Parathyroid adenoma (tissue), 2 donors: ENCODE measurements around the gene COL20A1.

Experiments used
- H2AFZ ChIP-seq: fragments of 300-600 bp; sonication (generic); one replicate; pipeline ENCODE4 v1.7.0; 2017; ENCODE audit warnings: antibody characterized with exemption, mild to moderate bottlenecking
- H3K27ac ChIP-seq: fragments of 300-600 bp; sonication (generic); one replicate; pipeline ENCODE4 v1.7.0; 2017
- H3K27me3 ChIP-seq: fragments of 300-600 bp; sonication (generic); one replicate; pipeline ENCODE4 v1.7.0; 2017; ENCODE audit warnings: low read length; ENCODE audit not compliant: control insufficient read depth, insufficient read depth
- H3K36me3 ChIP-seq: fragments of 300-600 bp; sonication (generic); one replicate; pipeline ENCODE4 v1.7.0; 2017; ENCODE audit warnings: low read length; ENCODE audit not compliant: control insufficient read depth, insufficient read depth
- H3K4me1 ChIP-seq: fragments of 300-600 bp; sonication (generic); one replicate; pipeline ENCODE4 v1.7.0; 2017; ENCODE audit warnings: control low read depth
- H3K4me2 ChIP-seq: fragments of 300-600 bp; sonication (generic); one replicate; pipeline ENCODE4 v1.7.0; 2017; ENCODE audit warnings: low read length
- H3K4me3 ChIP-seq: fragments of 300-600 bp; sonication (generic); one replicate; pipeline ENCODE4 v1.7.0; 2017; ENCODE audit warnings: low read depth, low read length
- H3K79me2 ChIP-seq: fragments of 300-600 bp; sonication (generic); one replicate; pipeline ENCODE4 v1.7.0; 2017; ENCODE audit warnings: control low read depth
- H3K9ac ChIP-seq: fragments of 300-600 bp; sonication (generic); one replicate; pipeline ENCODE4 v1.7.0; 2017; ENCODE audit warnings: mild to moderate bottlenecking
- H3K9me3 ChIP-seq: fragments of 300-600 bp; sonication (generic); one replicate; pipeline ENCODE4 v1.7.0; 2017; ENCODE audit warnings: low read length; ENCODE audit not compliant: control insufficient read depth
- CTCF ChIP-seq: fragments of 300-600 bp; sonication (generic); IDR thresholded peaks from one replicate; pipeline ENCODE4 v1.7.0; 2017; ENCODE audit warnings: antibody characterized with exemption, mild to moderate bottlenecking
- donor health status: primary hyperparathyroidism.

COL20A1 gene

DNA sequence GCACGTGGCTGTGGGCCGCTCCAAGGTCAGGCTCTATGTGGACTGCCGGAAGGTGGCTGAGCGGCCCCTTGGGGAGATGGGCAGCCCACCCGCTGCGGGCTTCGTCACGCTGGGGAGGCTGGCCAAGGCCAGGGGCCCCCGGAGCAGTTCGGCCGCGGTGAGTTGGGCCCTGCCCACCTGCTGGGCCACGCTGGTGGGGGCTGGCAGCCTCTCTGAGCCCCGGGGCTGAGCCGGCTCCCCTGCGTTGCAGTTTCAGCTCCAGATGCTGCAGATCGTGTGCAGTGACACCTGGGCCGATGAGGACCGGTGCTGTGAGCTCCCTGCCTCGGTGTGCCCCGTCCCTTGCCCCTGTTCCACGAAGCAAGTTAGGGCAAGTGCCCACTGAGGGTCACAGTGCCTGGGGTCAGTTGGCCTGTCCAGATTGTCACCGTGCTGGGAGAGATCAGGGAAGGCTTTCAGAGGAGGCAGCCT, 27.1 kb downstream of the COL20A1 start:
- no peaks in the 10 kb centered on the region for H3K36me3 ChIP-seq
- H3K4me2 ChIP-seq, result no peak overlapping the region
- H3K27ac ChIP-seq, result no peak overlapping the region
- H3K27me3 ChIP-seq, result no peaks in the 10 kb centered on the region
- no peak overlapping the region for H3K9ac ChIP-seq
- peaks cover 12% of the 10 kb centered on the region for H3K4me1 ChIP-seq
- no peak overlapping the region for H2AFZ ChIP-seq
- H3K79me2 ChIP-seq, result peaks cover 6% of the 10 kb centered on the region
- no peak overlapping the region for H3K4me3 ChIP-seq
- TF ChIP-seq CTCF, result no peak
- no peaks in the 10 kb centered on the region for H3K9me3 ChIP-seq

GRCh38 chr20:63320616-63321147, 27.7 kb downstream of the COL20A1 start:
- Histone ChIP-seq H3K4me2 (no peak overlapping the region), H3K36me3 (no peaks in the 10 kb centered on the region), H3K9me3 (no peaks in the 10 kb centered on the region), H3K27ac (no peak overlapping the region), H3K4me1 (peaks cover 7% of the 10 kb centered on the region), H3K4me3 (no peak overlapping the region), H3K79me2 (peaks cover 10% of the 10 kb centered on the region), H3K9ac (no peak overlapping the region), H2AFZ (no peak overlapping the region), H3K27me3 (no peaks in the 10 kb centered on the region)
- no peak for TF ChIP-seq CTCF

- no peaks in the 10 kb centered on the region for H3K9me3 ChIP-seq
- H3K36me3 ChIP-seq, result no peaks in the 10 kb centered on the region
- TF ChIP-seq CTCF, result no peak
- H3K27ac ChIP-seq, result no peak overlapping the region
- no peak overlapping the region for H3K4me3 ChIP-seq
- no peak overlapping the region for H2AFZ ChIP-seq
- H3K9ac ChIP-seq, result no peak overlapping the region
- H3K4me2 ChIP-seq, result no peak overlapping the region
- peaks cover 11% of the 10 kb centered on the region for H3K79me2 ChIP-seq
- no peaks in the 10 kb centered on the region for H3K27me3 ChIP-seq
- H3K4me1 ChIP-seq, result peaks cover 7% of the 10 kb centered on the region
These were observed 28.3 kb downstream of the COL20A1 start for GRCh38 chr20:63321148-63321831.

GRCh38 chr20:63322146-63322932, 29.4 kb downstream of the COL20A1 start:
- no peak overlapping the region for H3K9ac ChIP-seq

More at GRCh38 chr20:63322146-63322932, 29.4 kb downstream of the COL20A1 start:
- Histone ChIP-seq H3K9me3 (no peaks in the 10 kb centered on the region), H3K36me3 (no peaks in the 10 kb centered on the region), H3K27ac (no peak overlapping the region), H3K79me2 (peaks cover 17% of the 10 kb centered on the region), H3K4me1 (peaks cover 13% of the 10 kb centered on the region), H2AFZ (no peak overlapping the region), H3K4me2 (no peak overlapping the region), H3K27me3 (no peaks in the 10 kb centered on the region), H3K4me3 (no peak overlapping the region)
- no peak for TF ChIP-seq CTCF
